Nephron (organoid): ENCODE data around the gene SERGEF.

Experiments used
- H3K27ac Mint-ChIP-seq, 3 experiments: 2 replicates each; pipeline ENCODE4 v1.8.0; 2020; ENCODE audit warnings: mixed read lengths in 3 of 3, mild to moderate bottlenecking in 2 of 3, moderate library complexity in 1 of 3
- H3K27me3 Mint-ChIP-seq: 2 replicates; pipeline ENCODE4 v1.8.0; 2021; ENCODE audit warnings: low read depth, mild to moderate bottlenecking, moderate library complexity, mixed read lengths
- H3K36me3 Mint-ChIP-seq: 2 replicates; pipeline ENCODE4 v1.8.0; 2020; ENCODE audit warnings: low read depth, mixed read lengths
- H3K4me1 Mint-ChIP-seq: 2 replicates; pipeline ENCODE4 v1.8.0; 2020; ENCODE audit warnings: mixed read lengths
- H3K4me3 Mint-ChIP-seq, 3 experiments: 2 replicates each; pipeline ENCODE4 v1.8.0; 2020; ENCODE audit warnings: mild to moderate bottlenecking in 3 of 3, mixed read lengths in 3 of 3, moderate library complexity in 2 of 3
- H3K9me3 Mint-ChIP-seq: 2 replicates; pipeline ENCODE4 v1.8.0; 2020; ENCODE audit warnings: mixed read lengths
- CTCF ChIP-seq, 3 experiments: fragments of 200-600 bp; sonication (generic); IDR thresholded peaks; one replicate each; pipeline ENCODE4 v1.5.0; 2021; ENCODE audit warnings: antibody characterized with exemption in 3 of 3; ENCODE audit not compliant: unreplicated experiment in 3 of 3

SERGEF gene

DNA sequence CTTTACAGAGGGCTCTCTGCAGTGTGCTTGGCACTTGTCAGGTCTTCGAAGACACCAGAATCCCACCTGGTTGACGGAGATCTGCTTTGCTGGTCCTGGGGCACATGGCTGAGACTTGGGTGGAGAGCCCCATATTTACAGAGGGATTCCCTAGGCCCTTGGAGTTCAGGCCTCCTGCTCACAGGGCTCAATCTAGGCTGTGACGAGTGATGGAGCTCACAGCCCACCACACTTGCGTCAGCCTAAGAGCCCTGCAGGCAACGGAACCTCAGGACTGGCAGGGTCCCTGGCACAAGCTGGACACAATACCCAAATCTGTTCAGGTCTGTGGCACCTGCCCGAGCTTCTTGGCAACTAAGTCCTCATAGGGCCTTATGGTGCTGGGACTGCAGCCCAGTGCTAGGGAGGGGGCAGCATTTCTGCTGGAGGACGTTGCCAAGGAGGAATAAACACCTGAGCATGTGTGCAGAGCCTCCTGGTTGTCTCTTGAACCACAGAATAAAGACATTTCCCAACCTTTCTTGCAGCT is 219.1 kb downstream of the SERGEF start:
- no peaks in the 10 kb centered on the region for H3K36me3 Mint-ChIP-seq
- no peak for TF ChIP-seq CTCF (IDR thresholded peaks at IDR 0.05; ENCODE audit: unreplicated experiment in 3 of 3)
- H3K27ac Mint-ChIP-seq = no peak overlapping the region
- H3K9me3 Mint-ChIP-seq = no peaks in the 10 kb centered on the region
- H3K27me3 Mint-ChIP-seq = no peaks in the 10 kb centered on the region
- H3K4me1 Mint-ChIP-seq = no peaks in the 10 kb centered on the region
- no peak overlapping the region for H3K4me3 Mint-ChIP-seq

DNA sequence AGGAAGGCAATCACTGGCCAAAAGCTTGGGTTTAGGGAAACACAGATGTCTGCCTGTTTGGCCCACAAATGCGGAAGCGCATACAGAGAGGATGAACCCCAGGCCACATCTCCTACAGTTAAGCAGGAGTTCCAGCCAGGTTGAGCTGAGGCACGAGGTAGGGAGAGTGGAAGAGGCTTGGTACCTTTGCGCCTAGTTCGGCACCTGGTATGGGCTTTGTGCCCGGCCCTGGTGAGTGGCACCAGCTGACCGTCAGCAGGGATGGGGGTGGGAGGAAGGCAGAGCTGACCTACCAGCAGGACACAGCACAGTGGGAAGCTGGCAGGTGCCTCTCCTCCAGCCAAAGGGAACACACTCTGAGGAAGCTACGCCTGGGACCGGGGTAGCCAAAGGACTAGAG is 220.7 kb downstream of the SERGEF start:
- Mint-ChIP-seq H3K9me3 (no peaks in the 10 kb centered on the region), H3K36me3 (no peaks in the 10 kb centered on the region), H3K4me1 (no peaks in the 10 kb centered on the region), H3K27ac (no peak overlapping the region), H3K27me3 (no peaks in the 10 kb centered on the region), H3K4me3 (no peak overlapping the region)
- no peak for TF ChIP-seq CTCF (IDR thresholded peaks at IDR 0.05; ENCODE audit: unreplicated experiment in 3 of 3)

DNA sequence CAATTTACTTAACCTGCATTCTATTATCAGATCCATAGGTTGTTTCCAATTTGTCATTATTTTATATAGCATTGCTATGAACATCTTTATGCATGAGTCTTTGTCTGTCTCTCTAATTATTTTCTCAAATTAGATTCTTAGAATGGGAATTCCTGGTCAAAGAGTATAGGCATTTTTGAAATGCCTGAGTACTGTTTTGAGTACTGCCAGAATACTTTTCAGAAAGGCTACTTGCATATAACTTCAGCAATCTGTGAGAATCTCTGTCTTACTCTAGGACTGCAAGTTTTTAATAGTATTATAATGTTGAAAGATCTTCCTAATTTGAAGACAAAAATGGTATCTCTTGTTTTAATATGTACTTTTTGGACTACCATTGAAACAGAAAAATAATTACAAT is 221.7 kb downstream of the SERGEF start:
- no peaks in the 10 kb centered on the region for H3K36me3 Mint-ChIP-seq
- no peak overlapping the region for H3K27ac Mint-ChIP-seq
- no peaks in the 10 kb centered on the region for H3K27me3 Mint-ChIP-seq
- no peaks in the 10 kb centered on the region for H3K9me3 Mint-ChIP-seq
- no peak overlapping the region for H3K4me3 Mint-ChIP-seq
- H3K4me1 Mint-ChIP-seq = no peaks in the 10 kb centered on the region
- no peak for TF ChIP-seq CTCF (IDR thresholded peaks at IDR 0.05; ENCODE audit: unreplicated experiment in 3 of 3)

DNA sequence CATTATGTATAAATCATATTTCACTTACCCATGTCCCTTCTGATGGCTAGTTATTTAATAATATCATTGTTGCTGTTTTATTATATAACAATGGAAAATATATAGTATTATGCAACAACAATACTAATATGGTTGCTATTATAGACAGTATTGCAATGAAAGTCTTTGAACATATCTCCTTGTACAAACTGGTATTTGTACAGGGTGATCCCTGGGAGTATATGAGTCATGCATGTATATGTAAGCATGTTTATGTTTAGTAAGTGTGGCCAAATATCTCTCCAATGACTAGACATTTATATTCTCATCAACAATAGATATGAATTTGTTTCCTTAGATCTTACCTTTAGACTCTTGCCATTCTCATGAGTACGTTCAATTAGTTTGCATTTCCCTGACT is 222.4 kb downstream of the SERGEF start:
- Mint-ChIP-seq H3K27ac (no peak overlapping the region), H3K9me3 (no peaks in the 10 kb centered on the region), H3K4me3 (no peak overlapping the region), H3K4me1 (no peaks in the 10 kb centered on the region), H3K36me3 (no peaks in the 10 kb centered on the region), H3K27me3 (no peaks in the 10 kb centered on the region)
- TF ChIP-seq CTCF (IDR thresholded peaks at IDR 0.05; ENCODE audit: unreplicated experiment in 3 of 3) = no peak

DNA sequence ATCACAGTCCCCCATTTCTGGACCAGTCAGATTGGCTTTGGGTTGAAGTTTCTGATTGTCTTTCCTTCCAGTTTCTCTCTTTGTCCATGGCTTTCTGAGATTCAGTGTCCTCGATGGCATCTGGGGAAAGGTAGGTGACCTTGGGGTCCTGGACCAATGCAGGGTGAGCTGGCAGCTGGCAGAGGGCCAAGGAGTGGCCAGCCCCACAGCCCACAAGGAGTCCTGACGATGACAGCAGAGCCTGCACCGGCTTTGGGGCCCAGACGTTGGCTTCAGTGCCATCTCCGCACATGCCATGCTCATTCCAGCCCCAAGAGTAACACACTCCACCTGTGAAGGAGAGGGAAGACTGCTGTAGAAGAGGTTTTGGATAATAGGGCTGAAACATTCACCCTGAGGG is 224.8 kb downstream of the SERGEF start:
- peaks cover 4% of the 10 kb centered on the region for H3K27me3 Mint-ChIP-seq
- no peak overlapping the region for H3K4me3 Mint-ChIP-seq
- H3K27ac Mint-ChIP-seq = no peak overlapping the region
- TF ChIP-seq CTCF (IDR thresholded peaks at IDR 0.05; ENCODE audit: unreplicated experiment in 3 of 3) = no peak
- H3K4me1 Mint-ChIP-seq = no peaks in the 10 kb centered on the region
- H3K9me3 Mint-ChIP-seq = no peaks in the 10 kb centered on the region
- H3K36me3 Mint-ChIP-seq = no peaks in the 10 kb centered on the region

DNA sequence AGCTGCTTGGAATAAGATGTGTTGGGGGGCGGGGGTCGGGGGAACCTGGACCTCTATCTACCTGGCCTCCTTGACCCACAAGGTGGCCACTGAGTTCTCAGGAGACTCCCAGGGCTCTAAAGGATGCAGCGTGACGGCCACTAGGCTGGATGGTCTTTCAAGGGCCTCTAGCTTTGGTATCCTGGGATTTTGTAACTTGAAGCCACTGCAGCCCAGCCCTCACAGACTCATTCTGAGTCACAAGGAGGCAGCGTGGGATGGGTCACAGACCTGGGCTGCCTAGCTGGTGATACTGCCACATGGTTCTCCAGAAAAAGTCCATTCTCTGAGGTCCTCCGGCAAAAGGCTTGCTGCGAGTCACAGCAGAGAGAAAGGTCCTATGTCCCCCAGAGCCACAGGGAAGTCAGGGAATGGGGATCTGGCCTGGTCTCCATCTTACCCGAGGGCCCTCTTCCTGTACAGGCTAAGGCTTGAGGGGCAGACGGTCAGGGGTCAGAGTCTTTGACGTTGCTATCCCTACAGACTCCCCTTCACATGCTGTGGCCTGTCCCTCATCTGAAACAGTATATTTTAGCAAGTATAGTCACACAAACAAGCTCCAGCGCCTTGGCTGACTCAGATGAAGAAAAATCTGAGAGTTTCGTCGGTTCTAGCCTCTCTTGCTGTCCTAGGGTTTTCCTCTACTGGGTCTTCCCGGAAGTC is 225.9 kb downstream of the SERGEF start:
- H3K27ac Mint-ChIP-seq = no peak overlapping the region
- H3K36me3 Mint-ChIP-seq = no peaks in the 10 kb centered on the region
- H3K27me3 Mint-ChIP-seq = peaks cover 7% of the 10 kb centered on the region
- H3K4me3 Mint-ChIP-seq = no peak overlapping the region
- no peaks in the 10 kb centered on the region for H3K9me3 Mint-ChIP-seq
- no peaks in the 10 kb centered on the region for H3K4me1 Mint-ChIP-seq
- TF ChIP-seq CTCF (IDR thresholded peaks at IDR 0.05; ENCODE audit: unreplicated experiment in 3 of 3) = no peak
